Mesenchymal stem cell (in vitro differentiated cells and primary cell): ENCODE results near the gene ZFYVE19. TPM values are rescaled to one million over a fixed set of nuclear protein-coding genes. Genes with fewer than 3 reads are reported as not detected.

Experiments
- DNase-seq: peaks from one replicate; pipeline ENCODE4 v3.0.0-alpha.2; 2013
- H2AFZ ChIP-seq: one replicate; pipeline ENCODE4 v1.6.1; 2013; ENCODE audit warnings: low read depth, mild to moderate bottlenecking, control low read depth, inconsistent platforms, low read length, moderate library complexity
- H2AK5ac ChIP-seq: 2 replicates; pipeline ENCODE4 v1.6.1; 2013; ENCODE audit warnings: low read length, moderate library complexity, mild to moderate bottlenecking, inconsistent platforms; ENCODE audit not compliant: severe bottlenecking
- H2BK120ac ChIP-seq: one replicate; pipeline ENCODE4 v1.6.1; 2013; ENCODE audit warnings: low read depth, mild to moderate bottlenecking, inconsistent platforms, low read length, moderate library complexity
- H2BK12ac ChIP-seq, 2 experiments: one replicate each; pipeline ENCODE4 v1.6.1; 2013; ENCODE audit warnings: inconsistent platforms in 2 of 2, low read length in 2 of 2, mild to moderate bottlenecking in 2 of 2, moderate library complexity in 2 of 2, control low read depth in 1 of 2
- H2BK15ac ChIP-seq: one replicate; pipeline ENCODE4 v1.6.1; 2013; ENCODE audit warnings: mild to moderate bottlenecking, low read depth, inconsistent platforms; ENCODE audit not compliant: poor library complexity, severe bottlenecking
- H2BK5ac ChIP-seq: 2 replicates; pipeline ENCODE4 v1.6.1; 2013; ENCODE audit warnings: low read depth, mild to moderate bottlenecking, low read length, control low read depth, inconsistent platforms; ENCODE audit not compliant: poor library complexity, severe bottlenecking
- H3K14ac ChIP-seq, 2 experiments: one replicate each; pipeline ENCODE4 v1.6.1; 2013; ENCODE audit warnings: inconsistent platforms in 2 of 2, low read length in 2 of 2, control low read depth in 1 of 2, mild to moderate bottlenecking in 1 of 2, moderate library complexity in 1 of 2
- H3K18ac ChIP-seq, 2 experiments: one replicate each; pipeline ENCODE4 v1.6.1; 2013; ENCODE audit warnings: inconsistent platforms in 2 of 2, low read length in 2 of 2, control low read depth in 1 of 2, low read depth in 1 of 2, mild to moderate bottlenecking in 1 of 2
- H3K23ac ChIP-seq, 2 experiments: one replicate each; pipeline ENCODE4 v1.6.1; 2013; ENCODE audit warnings: inconsistent platforms in 2 of 2, low read length in 2 of 2, mild to moderate bottlenecking in 2 of 2, moderate library complexity in 2 of 2, control low read depth in 1 of 2
- H3K27ac ChIP-seq: 2 replicates; pipeline ENCODE4 v1.5.1; 2013; ENCODE audit warnings: mild to moderate bottlenecking, moderate library complexity, low read length, control low read depth, inconsistent platforms; ENCODE audit not compliant: poor library complexity, severe bottlenecking
- H3K27me3 ChIP-seq, 2 experiments: 2 replicates each; pipeline versions ENCODE4 v1.6.1 to v1.7.0; 2013; ENCODE audit warnings: low read length in 2 of 2, mild to moderate bottlenecking in 2 of 2, moderate library complexity in 2 of 2, control low read depth in 1 of 2, inconsistent platforms in 1 of 2; ENCODE audit not compliant: control insufficient read depth in 1 of 2, insufficient read depth in 1 of 2
- H3K36me3 ChIP-seq, 2 experiments: 2 replicates each; pipeline versions ENCODE4 v1.6.1 to v1.7.0; 2013; ENCODE audit warnings: low read length in 2 of 2, control low read depth in 1 of 2, inconsistent platforms in 1 of 2, low read depth in 1 of 2, mild to moderate bottlenecking in 1 of 2; ENCODE audit not compliant: insufficient read depth in 2 of 2, control insufficient read depth in 1 of 2
- H3K4ac ChIP-seq, 2 experiments: one replicate each; pipeline ENCODE4 v1.6.1; 2013; ENCODE audit warnings: inconsistent platforms in 2 of 2, low read length in 2 of 2, mild to moderate bottlenecking in 2 of 2, moderate library complexity in 2 of 2, control low read depth in 1 of 2, low read depth in 1 of 2
- H3K4me1 ChIP-seq: 2 replicates; pipeline ENCODE4 v1.6.1; 2013; ENCODE audit warnings: low read depth, low read length, control low read depth; ENCODE audit not compliant: control insufficient read depth, insufficient read depth
- H3K4me2 ChIP-seq: 2 replicates; pipeline ENCODE4 v1.6.1; 2013; ENCODE audit warnings: low read length, mild to moderate bottlenecking, inconsistent platforms; ENCODE audit not compliant: poor library complexity, severe bottlenecking
- H3K4me3 ChIP-seq, 2 experiments: 2 replicates each; pipeline versions ENCODE4 v1.5.1 to v1.7.0; 2013; ENCODE audit warnings: low read length in 2 of 2, mild to moderate bottlenecking in 2 of 2, control low read depth in 1 of 2, low read depth in 1 of 2; ENCODE audit not compliant: insufficient read depth in 1 of 2
- H3K79me1 ChIP-seq: replicated peaks from 2 replicates; pipeline ENCODE4 v1.6.1; 2013; ENCODE audit warnings: mild to moderate bottlenecking, control low read depth, low read length, inconsistent platforms; ENCODE audit not compliant: poor library complexity, severe bottlenecking
- H3K9ac ChIP-seq: 2 replicates; pipeline ENCODE4 v1.7.0; 2013; ENCODE audit warnings: mild to moderate bottlenecking, low read length, moderate library complexity
- H3K9me3 ChIP-seq: 2 replicates; pipeline ENCODE4 v1.7.0; 2013; ENCODE audit warnings: mild to moderate bottlenecking, low read length; ENCODE audit not compliant: control insufficient read depth
- H4K8ac ChIP-seq: one replicate; pipeline ENCODE4 v1.6.1; 2013; ENCODE audit warnings: inconsistent platforms, mild to moderate bottlenecking, low read length, moderate library complexity
- H4K91ac ChIP-seq: one replicate; pipeline ENCODE4 v1.6.1; 2013; ENCODE audit warnings: mild to moderate bottlenecking, low read length, inconsistent platforms
- WGBS: methylation state at CpG from one replicate; pipeline ENCODE4 v1.1.7; 2013; ENCODE audit warnings: mixed read lengths; 5-methylcytosine and 5-hydroxymethylcytosine counted together
- polyA plus RNA-seq, 2 experiments: library from polyadenylated mRNA; stranded (reverse); fragments of 200-250 nt; gene quantifications; one replicate each; pipeline ENCODE4 v1.2.3, GENCODE V29; 2013

Gene ZFYVE19
- 11.8 TPM for polyA plus RNA-seq (2013, experiment 1 of 2)
- 11.1 TPM for polyA plus RNA-seq (2013, experiment 2 of 2)

- peak within 1 kb of the TSS; percentile 98 for H2AFZ ChIP-seq
- H3K4ac ChIP-seq: peak within 1 kb of the TSS; percentile 95 to 96
- peak within 1 kb of the TSS; percentile 45 for H4K91ac ChIP-seq
- H3K4me3 ChIP-seq: peak within 1 kb of the TSS; percentile 75 to 95
- H3K36me3 ChIP-seq: peaks cover 12 to 34% of the 10 kb centered on the region in 2 experiments
- no peak within 1 kb of the TSS for H2BK5ac ChIP-seq
- H2BK12ac ChIP-seq: peak within 1 kb of the TSS in 1 of 2 experiments; percentile 47
- peak within 1 kb of the TSS; percentile 95 to 99 for H3K18ac ChIP-seq
- H3K9ac ChIP-seq: peak within 1 kb of the TSS; percentile 94
- peak within 1 kb of the TSS; percentile 75 for H3K27ac ChIP-seq
- peak within 1 kb of the TSS; percentile 9 for H2BK15ac ChIP-seq
- peak; percentile 99 for DNase-seq
- H2BK120ac ChIP-seq: no peak within 1 kb of the TSS
- no peak within 1 kb of the TSS for H2AK5ac ChIP-seq
- H4K8ac ChIP-seq: peak within 1 kb of the TSS; percentile 90
- H3K9me3 ChIP-seq: no peaks in the 10 kb centered on the region
- peak within 1 kb of the TSS; percentile 87 for H3K4me2 ChIP-seq
- peaks cover 11% of the 10 kb centered on the region for H3K4me1 ChIP-seq
- no peaks in the 10 kb centered on the region for H3K27me3 ChIP-seq
- H3K14ac ChIP-seq: peak within 1 kb of the TSS in 1 of 2 experiments; percentile 99
- peak within 1 kb of the TSS in 1 of 2 experiments; percentile 63 for H3K23ac ChIP-seq
- peaks cover 34% of the 10 kb centered on the region for H3K79me1 ChIP-seq
- WGBS: under 1% methylated on average over 64 of the region's 64 CpGs
These were observed at the start of gene ZFYVE19, which contains the start of gene DNAJC17 for GRCh38 chr15:40807028-40807887. TSS of gene ZFYVE19 (plus strand) at chr15:40807089. CDS start at chr15:40807590, 501 bp downstream. TSS of gene DNAJC17 (minus strand) at chr15:40807473. CDS start at chr15:40807446, 27 bp downstream.

- H2BK120ac ChIP-seq: no peak overlapping the region
- no peak overlapping the region for H3K4me3 ChIP-seq
- no peak overlapping the region for H3K23ac ChIP-seq
- no peak overlapping the region for H3K27ac ChIP-seq
- H2BK12ac ChIP-seq: no peak overlapping the region
- DNase-seq: no peak
- no peaks in the 10 kb centered on the region for H3K36me3 ChIP-seq
- H3K27me3 ChIP-seq: peaks cover 0 to 3% of the 10 kb centered on the region in 2 experiments
- no peak overlapping the region for H2AK5ac ChIP-seq
- no peak overlapping the region for H4K8ac ChIP-seq
- no peak overlapping the region for H2BK15ac ChIP-seq
- no peak overlapping the region for H3K4me2 ChIP-seq
- H3K14ac ChIP-seq: no peak overlapping the region
- H2BK5ac ChIP-seq: no peak overlapping the region
- peaks cover 16% of the 10 kb centered on the region for H3K4me1 ChIP-seq
- 98% methylated on average over 5 of the region's 5 CpGs for WGBS
- H3K79me1 ChIP-seq: peaks cover under 1% of the 10 kb centered on the region
- H3K9me3 ChIP-seq: no peaks in the 10 kb centered on the region
- no peak overlapping the region for H4K91ac ChIP-seq
- no peak overlapping the region for H3K9ac ChIP-seq
- H3K4ac ChIP-seq: no peak overlapping the region
- H3K18ac ChIP-seq: no peak overlapping the region
- no peak overlapping the region for H2AFZ ChIP-seq
These were observed 46.9 kb upstream of the ZFYVE19 start for GRCh38 chr15:40759961-40760360.

- Histone ChIP-seq H2BK15ac (peak overlapping the region; percentile 82), H3K4ac (peak overlapping the region; percentile 2 to 73), H3K36me3 (peaks cover 0 to 12% of the 10 kb centered on the region in 2 experiments), H3K4me1 (peaks cover 42% of the 10 kb centered on the region), H3K14ac (no peak overlapping the region), H2AK5ac (no peak overlapping the region), H3K9me3 (no peaks in the 10 kb centered on the region), H3K4me2 (peak overlapping the region; percentile 99), H2BK5ac (no peak overlapping the region), H3K79me1 (peaks cover under 1% of the 10 kb centered on the region), H3K23ac (peak overlapping the region in 1 of 2 experiments; percentile 91), H4K91ac (peak overlapping the region; percentile 64), H2BK120ac (peak overlapping the region; percentile 64), H3K9ac (peak overlapping the region; percentile 67), H2BK12ac (peak overlapping the region; percentile 25 to 55), H3K18ac (peak overlapping the region; percentile 78 to 89), H2AFZ (peak overlapping the region; percentile 95), H3K4me3 (peak overlapping the region; percentile 68 to 81), H4K8ac (peak overlapping the region; percentile 90), H3K27me3 (peaks cover 0 to 3% of the 10 kb centered on the region in 2 experiments), H3K27ac (no peak overlapping the region)
- 52% methylated on average over 46 of the region's 55 CpGs for WGBS
- no peak for DNase-seq
These were observed 43.7 kb upstream of the ZFYVE19 start for GRCh38 chr15:40762919-40763800.
